DMS114 treated with DMSO at 0.1 percent for 48 hours (cell line): ENCODE results near the gene KBTBD8.

Experiments used
- DNase-seq: peaks from one replicate; lab custom pipeline; 2025; ENCODE audit not compliant: unreplicated experiment; lab: John Stamatoyannopoulos, UW

Gene KBTBD8

GRCh38 chr3:66998113-66998903 lies at the start of gene KBTBD8:
Gene KBTBD8, plus strand, starts transcription at chr3:66998307. Its CDS starts 49 bp downstream, at chr3:66998356.
- DNase-seq = peak; percentile 88

GRCh38 chr3:66948838-66949237 lies 49.3 kb upstream of the KBTBD8 start:
- no peak for DNase-seq

- DNase-seq = no peak
Observed at GRCh38 chr3:66949898-66950297, 48.2 kb upstream of the KBTBD8 start.

- DNase-seq = no peak
Observed at GRCh38 chr3:66952357-66952756, 45.8 kb upstream of the KBTBD8 start.

- no peak for DNase-seq
Observed at GRCh38 chr3:66953934-66954445, 44.1 kb upstream of the KBTBD8 start.

- no peak for DNase-seq
Observed at GRCh38 chr3:66956742-66957141, 41.4 kb upstream of the KBTBD8 start.

GRCh38 chr3:66957367-66957766 lies 40.7 kb upstream of the KBTBD8 start:
- no peak for DNase-seq

GRCh38 chr3:66958067-66958466 lies 40.0 kb upstream of the KBTBD8 start:
- no peak for DNase-seq

GRCh38 chr3:66962664-66963063 lies 35.4 kb upstream of the KBTBD8 start:
- no peak for DNase-seq

- DNase-seq = no peak
Observed at GRCh38 chr3:66971245-66971644, 26.9 kb upstream of the KBTBD8 start.

GRCh38 chr3:66971891-66972551 lies 26.1 kb upstream of the KBTBD8 start:
- DNase-seq = peak; percentile 28

- no peak for DNase-seq
Observed at GRCh38 chr3:66980791-66981190, 17.3 kb upstream of the KBTBD8 start.

- no peak for DNase-seq
Observed at GRCh38 chr3:66983101-66983500, 15.0 kb upstream of the KBTBD8 start.

- no peak for DNase-seq
Observed at GRCh38 chr3:66985336-66985920, 12.7 kb upstream of the KBTBD8 start.

- DNase-seq = no peak
Observed at GRCh38 chr3:66986406-66986805, 11.7 kb upstream of the KBTBD8 start.

- DNase-seq = no peak
Observed at GRCh38 chr3:66989241-66989640, 8.9 kb upstream of the KBTBD8 start.

GRCh38 chr3:66989860-66990696 lies 8.0 kb upstream of the KBTBD8 start:
- peak; percentile 1 for DNase-seq

GRCh38 chr3:66991459-66991858 lies 6.6 kb upstream of the KBTBD8 start:
- no peak for DNase-seq

- DNase-seq = no peak
Observed at GRCh38 chr3:66993082-66993481, 5.0 kb upstream of the KBTBD8 start.

GRCh38 chr3:66994588-66994987 lies 3.5 kb upstream of the KBTBD8 start:
- DNase-seq = no peak

- DNase-seq = no peak
Observed at GRCh38 chr3:66996696-66997095, 1.4 kb upstream of the KBTBD8 start.
